ENCODE measurements around the gene TH.

GRCh38 chr11:2201542-2201941, 29.9 kb upstream of the TH start:
- TF ChIP-seq CTCF (IDR thresholded peaks at IDR 0.05) = no peak
- no peak for TF ChIP-seq POLR2AphosphoS5 (IDR thresholded peaks at IDR 0.05)
